SU-DHL-6 (cell line): ENCODE data around the gene CLSTN2.

ENCODE experiments used
- H2AFZ ChIP-seq: fragments of 200-600 bp; sonication (generic); 2 replicates; pipeline ENCODE4 v1.6.1; 2014; ENCODE audit warnings: low read depth, mild to moderate bottlenecking, moderate library complexity, mixed read lengths, antibody characterized with exemption, low read length; ENCODE audit not compliant: severe bottlenecking
- H3F3A ChIP-seq: fragments of 200-600 bp; shearing (Covaris generic); 2 replicates; pipeline ENCODE4 v1.6.0; 2016; ENCODE audit warnings: antibody characterized with exemption, mild to moderate bottlenecking; ENCODE audit not compliant: insufficient read depth
- H3K27ac ChIP-seq: fragments of 200-600 bp; sonication (generic); 2 replicates; pipeline ENCODE4 v1.5.1; 2016; ENCODE audit warnings: low read depth, mild to moderate bottlenecking, low read length, moderate library complexity, mixed read lengths
- H3K27me3 ChIP-seq: fragments of 200-600 bp; sonication (generic), shearing (Covaris generic); 2 replicates; pipeline ENCODE4 v1.6.0; 2014; ENCODE audit warnings: mild to moderate bottlenecking, low read length
- H3K36me3 ChIP-seq: fragments of 200-600 bp; sonication (generic); 2 replicates; pipeline ENCODE4 v1.6.1; 2014; ENCODE audit warnings: mild to moderate bottlenecking, low read length, mixed read lengths
- H3K4me2 ChIP-seq: fragments of 300-600, 200-600 bp; shearing (Covaris generic), sonication (generic); 2 replicates; pipeline ENCODE4 v1.6.0; 2014; ENCODE audit warnings: low read length, low read depth, mild to moderate bottlenecking; ENCODE audit not compliant: poor library complexity, severe bottlenecking
- H3K4me3 ChIP-seq: fragments of 200-600 bp; sonication (generic); 2 replicates; pipeline ENCODE4 v1.5.1; 2014; ENCODE audit warnings: antibody characterized with exemption, low read length, mild to moderate bottlenecking, mixed read lengths; ENCODE audit not compliant: insufficient read depth, poor library complexity, severe bottlenecking
- H3K79me2 ChIP-seq: fragments of 200-600 bp; sonication (generic); 2 replicates; pipeline ENCODE4 v1.6.1; 2014; ENCODE audit warnings: mild to moderate bottlenecking, low read length, moderate library complexity; ENCODE audit not compliant: insufficient read depth
- H3K9ac ChIP-seq: fragments of 200-600 bp; sonication (generic); 2 replicates; pipeline ENCODE4 v1.7.0; 2014; ENCODE audit warnings: mild to moderate bottlenecking, low read length
- H3K9me2 ChIP-seq: fragments of 200-600 bp; sonication (generic); replicated peaks from 2 replicates; pipeline ENCODE4 v1.6.1; 2014; ENCODE audit warnings: low read length; ENCODE audit not compliant: insufficient read depth
- H3K9me3 ChIP-seq: fragments of 200-600 bp; sonication (generic); 2 replicates; pipeline ENCODE4 v1.6.1; 2014; ENCODE audit warnings: low read length, mixed read lengths; ENCODE audit not compliant: insufficient read depth
- H4K20me1 ChIP-seq: fragments of 200-600 bp; sonication (generic); 2 replicates; pipeline ENCODE4 v1.6.1; 2014; ENCODE audit warnings: low read depth, mild to moderate bottlenecking, antibody characterized with exemption, low read length, moderate library complexity, mixed read lengths
- CTCF ChIP-seq: fragments of 200-600 bp; sonication (generic); IDR thresholded peaks from one replicate; pipeline ENCODE4 v1.5.1; 2017; ENCODE audit warnings: antibody characterized with exemption, mild to moderate bottlenecking, low read length, moderate library complexity; ENCODE audit not compliant: insufficient read depth, poor library complexity, severe bottlenecking
- EZH2phosphoT487 ChIP-seq: fragments of 200-600 bp; sonication (generic), shearing (Covaris generic); conservative IDR thresholded peaks from 2 replicates; pipeline ENCODE4 v1.6.1; 2018; ENCODE audit warnings: mild to moderate bottlenecking, antibody characterized with exemption, low read length, moderate library complexity, mixed read lengths

The CLSTN2 gene

GRCh38 chr3:140199743-140200142 lies 264.8 kb downstream of the CLSTN2 start:
- no peak overlapping the region for H3K27ac ChIP-seq
- no peaks in the 10 kb centered on the region for H3K9me2 ChIP-seq
- no peaks in the 10 kb centered on the region for H3K36me3 ChIP-seq
- H3K9ac ChIP-seq: no peak overlapping the region
- no peaks in the 10 kb centered on the region for H3K27me3 ChIP-seq
- no peak overlapping the region for H3K4me2 ChIP-seq
- no peak for TF ChIP-seq CTCF
- H3K9me3 ChIP-seq: no peaks in the 10 kb centered on the region
- H3K79me2 ChIP-seq: no peaks in the 10 kb centered on the region
- H3K4me3 ChIP-seq: no peak overlapping the region
- H3F3A ChIP-seq: no peaks in the 10 kb centered on the region
- H4K20me1 ChIP-seq: no peaks in the 10 kb centered on the region
- no peak overlapping the region for H2AFZ ChIP-seq

GRCh38 chr3:140203510-140203909 lies 268.5 kb downstream of the CLSTN2 start:
- Histone ChIP-seq H3F3A (no peaks in the 10 kb centered on the region), H3K4me2 (no peak overlapping the region), H3K4me3 (no peak overlapping the region), H3K79me2 (no peaks in the 10 kb centered on the region), H3K27ac (no peak overlapping the region), H4K20me1 (no peaks in the 10 kb centered on the region), H2AFZ (no peak overlapping the region), H3K9ac (no peak overlapping the region), H3K27me3 (no peaks in the 10 kb centered on the region), H3K36me3 (no peaks in the 10 kb centered on the region), H3K9me3 (no peaks in the 10 kb centered on the region), H3K9me2 (no peaks in the 10 kb centered on the region)
- TF ChIP-seq EZH2phosphoT487 (no peak), CTCF (no peak)

GRCh38 chr3:140204271-140204984 lies 269.4 kb downstream of the CLSTN2 start:
- H3K9ac ChIP-seq: no peak overlapping the region
- H4K20me1 ChIP-seq: no peaks in the 10 kb centered on the region
- H3F3A ChIP-seq: no peaks in the 10 kb centered on the region
- no peaks in the 10 kb centered on the region for H3K9me3 ChIP-seq
- no peaks in the 10 kb centered on the region for H3K36me3 ChIP-seq
- no peak overlapping the region for H3K4me2 ChIP-seq
- H3K27ac ChIP-seq: no peak overlapping the region
- H3K4me3 ChIP-seq: no peak overlapping the region
- no peak for TF ChIP-seq CTCF
- no peak for TF ChIP-seq EZH2phosphoT487
- H3K9me2 ChIP-seq: no peaks in the 10 kb centered on the region
- no peaks in the 10 kb centered on the region for H3K79me2 ChIP-seq
- no peak overlapping the region for H2AFZ ChIP-seq
- no peaks in the 10 kb centered on the region for H3K27me3 ChIP-seq
